Effector memory CD4-positive, alpha-beta T cell (primary cell): ENCODE results near the gene NEK6.

Experiments used
- DNase-seq, 3 donors: peaks; one replicate each; pipeline ENCODE4 v3.0.0-alpha.2; 2020
- H3K27ac ChIP-seq: 2 replicates; pipeline ENCODE4 v1.7.0; 2013; ENCODE audit warnings: mild to moderate bottlenecking, low read length, moderate library complexity; ENCODE audit not compliant: insufficient read depth, poor library complexity, severe bottlenecking
- H3K27me3 ChIP-seq: replicated peaks from 2 replicates; pipeline ENCODE4 v1.7.0; 2013; ENCODE audit warnings: mild to moderate bottlenecking, low read length; ENCODE audit not compliant: insufficient read depth, control insufficient read depth, poor library complexity, severe bottlenecking
- H3K36me3 ChIP-seq: 2 replicates; pipeline ENCODE4 v1.7.0; 2013; ENCODE audit warnings: mild to moderate bottlenecking, low read length, moderate library complexity; ENCODE audit not compliant: control insufficient read depth, insufficient read depth
- H3K4me1 ChIP-seq: 2 replicates; pipeline ENCODE4 v1.7.0; 2013; ENCODE audit warnings: low read length, mild to moderate bottlenecking; ENCODE audit not compliant: control insufficient read depth, insufficient read depth, poor library complexity, severe bottlenecking
- H3K4me3 ChIP-seq: 2 replicates; pipeline ENCODE4 v1.7.0; 2013; ENCODE audit warnings: low read length, low read depth, mild to moderate bottlenecking; ENCODE audit not compliant: insufficient read depth, poor library complexity, severe bottlenecking
- H3K9me3 ChIP-seq: 2 replicates; pipeline ENCODE4 v1.7.0; 2013; ENCODE audit warnings: mild to moderate bottlenecking, low read length, moderate library complexity; ENCODE audit not compliant: control insufficient read depth

The NEK6 gene

DNA sequence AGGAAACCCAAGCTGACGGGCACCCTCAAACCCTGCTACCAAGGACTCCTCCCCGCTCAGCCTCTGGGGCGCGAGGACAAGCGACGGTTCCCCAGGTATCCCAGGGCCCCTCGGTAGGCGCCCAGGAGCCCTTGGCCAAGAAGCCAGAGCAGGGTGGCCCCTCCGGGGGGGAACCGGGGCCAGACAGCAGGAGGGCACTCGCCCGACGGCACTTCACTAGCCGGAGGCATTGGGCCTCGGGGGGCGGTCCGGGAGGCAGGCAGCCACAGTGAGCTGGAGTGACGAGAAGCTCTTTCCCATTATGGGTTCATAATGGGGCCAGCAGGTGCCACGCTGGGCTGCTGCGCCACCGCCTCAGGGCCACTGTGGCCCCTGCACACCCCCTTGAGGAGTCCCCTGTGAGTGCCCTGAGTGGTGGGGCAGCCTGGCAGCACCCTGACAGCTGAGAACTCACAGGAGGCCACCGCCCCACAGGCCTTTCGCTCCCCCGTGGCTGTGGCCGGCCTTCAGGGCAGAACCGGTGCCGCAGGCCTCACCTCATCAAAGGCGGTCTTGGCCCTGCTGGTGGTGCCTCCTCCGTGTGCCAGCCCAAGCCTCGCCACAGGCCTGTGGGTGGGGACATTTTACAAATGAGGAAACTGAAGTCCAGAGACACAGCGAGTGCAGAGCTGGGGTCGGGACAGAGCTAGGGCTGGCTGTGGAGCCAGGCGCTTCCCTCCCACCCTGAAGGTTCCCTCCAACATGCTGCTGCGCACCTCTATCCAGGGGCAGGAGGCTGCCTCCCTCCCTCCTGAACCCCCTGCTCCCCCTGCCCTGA, 88.8 kb downstream of the NEK6 start:
- Histone ChIP-seq H3K36me3 (peaks cover 40% of the 10 kb centered on the region), H3K27ac (no peak overlapping the region), H3K9me3 (no peaks in the 10 kb centered on the region), H3K4me3 (no peak overlapping the region), H3K27me3 (no peaks in the 10 kb centered on the region), H3K4me1 (no peaks in the 10 kb centered on the region)
- DNase-seq, result no peak

DNA sequence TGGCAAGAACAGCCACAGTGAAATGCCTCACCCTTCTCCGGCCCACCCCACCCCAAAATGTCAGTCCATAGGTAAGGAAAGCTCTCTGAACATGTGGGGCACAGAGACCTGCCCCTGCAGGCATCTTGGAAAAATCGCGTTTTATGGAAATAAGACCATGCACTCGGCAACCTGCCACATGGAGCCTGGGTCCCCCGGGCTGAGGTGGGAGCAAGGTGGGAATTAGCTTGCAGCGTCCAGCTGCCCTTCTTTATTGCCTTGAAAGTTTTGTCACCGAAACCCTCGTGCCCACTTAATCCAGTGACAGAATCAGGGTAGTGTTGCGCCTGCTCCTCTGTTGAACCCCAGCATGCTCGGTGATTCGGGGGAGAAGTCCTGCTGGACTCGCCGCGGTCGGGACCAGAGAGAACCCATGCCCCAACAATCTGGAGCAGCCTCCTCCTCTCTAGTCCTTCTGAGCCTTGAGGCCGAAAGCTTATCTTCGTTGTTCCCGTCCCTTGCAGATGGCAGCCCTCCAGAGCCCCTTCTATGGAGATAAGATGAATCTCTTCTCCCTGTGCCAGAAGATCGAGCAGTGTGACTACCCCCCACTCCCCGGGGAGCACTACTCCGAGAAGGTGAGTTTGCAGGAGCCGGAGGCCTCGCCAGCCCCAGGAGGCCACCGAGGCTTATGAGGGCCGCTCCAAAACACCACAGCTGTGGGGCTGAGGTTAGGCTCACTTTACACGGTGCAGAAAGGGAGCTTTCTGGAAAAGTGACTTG, 89.6 kb downstream of the NEK6 start:
- no peaks in the 10 kb centered on the region for H3K27me3 ChIP-seq
- peaks cover 48% of the 10 kb centered on the region for H3K36me3 ChIP-seq
- H3K27ac ChIP-seq, result no peak overlapping the region
- no peaks in the 10 kb centered on the region for H3K9me3 ChIP-seq
- no peak for DNase-seq
- no peaks in the 10 kb centered on the region for H3K4me1 ChIP-seq
- H3K4me3 ChIP-seq, result no peak overlapping the region

DNA sequence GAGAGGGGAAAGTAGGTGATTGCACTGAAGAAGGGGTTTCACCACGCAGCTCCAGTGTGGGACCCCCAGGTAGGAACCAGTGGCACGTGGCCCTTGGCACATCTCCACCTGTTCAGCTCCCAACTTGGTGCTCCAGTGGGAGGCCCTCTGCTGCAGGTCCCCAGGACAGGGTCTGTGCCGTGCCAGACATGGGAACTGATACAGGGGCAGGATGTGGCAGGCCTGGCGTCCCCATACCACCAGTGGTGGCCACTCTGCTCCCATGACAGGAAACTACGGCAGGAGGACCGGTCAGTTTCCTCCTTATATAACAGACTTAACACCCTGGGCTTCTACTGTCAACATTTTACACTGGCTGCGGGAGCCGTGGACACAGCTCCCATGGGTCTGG, 90.2 kb downstream of the NEK6 start:
- H3K4me3 ChIP-seq, result no peak overlapping the region
- peaks cover 54% of the 10 kb centered on the region for H3K36me3 ChIP-seq

DNA sequence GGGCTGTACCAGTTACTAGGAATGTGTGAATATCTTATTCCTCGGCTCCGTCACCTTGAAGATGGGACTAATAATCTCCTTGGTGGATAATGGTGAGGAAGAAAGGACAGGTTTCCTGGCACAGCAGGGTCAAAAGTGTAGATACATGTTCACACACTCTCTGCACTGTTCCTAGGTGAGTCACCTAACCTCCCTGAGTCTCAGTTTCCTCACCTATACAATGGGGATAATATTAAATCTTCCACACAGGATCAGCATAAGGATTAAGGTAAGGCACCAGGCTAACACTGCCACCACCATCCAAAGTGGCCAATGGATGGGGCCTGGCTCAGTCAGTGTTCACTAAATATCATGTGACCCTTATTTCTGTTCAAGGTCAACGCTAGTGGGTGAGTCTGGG, 90.6 kb downstream of the NEK6 start:
- H3K4me1 ChIP-seq, result no peaks in the 10 kb centered on the region
- H3K36me3 ChIP-seq, result peaks cover 58% of the 10 kb centered on the region
- no peak overlapping the region for H3K4me3 ChIP-seq
- no peak for DNase-seq
- H3K27ac ChIP-seq, result no peak overlapping the region
- no peaks in the 10 kb centered on the region for H3K9me3 ChIP-seq
- no peaks in the 10 kb centered on the region for H3K27me3 ChIP-seq

More for the DNA sequence above, 90.2 kb downstream of the NEK6 start:
- no peaks in the 10 kb centered on the region for H3K4me1 ChIP-seq
- no peak for DNase-seq
- no peaks in the 10 kb centered on the region for H3K9me3 ChIP-seq
- H3K27me3 ChIP-seq, result no peaks in the 10 kb centered on the region
- H3K27ac ChIP-seq, result no peak overlapping the region

DNA sequence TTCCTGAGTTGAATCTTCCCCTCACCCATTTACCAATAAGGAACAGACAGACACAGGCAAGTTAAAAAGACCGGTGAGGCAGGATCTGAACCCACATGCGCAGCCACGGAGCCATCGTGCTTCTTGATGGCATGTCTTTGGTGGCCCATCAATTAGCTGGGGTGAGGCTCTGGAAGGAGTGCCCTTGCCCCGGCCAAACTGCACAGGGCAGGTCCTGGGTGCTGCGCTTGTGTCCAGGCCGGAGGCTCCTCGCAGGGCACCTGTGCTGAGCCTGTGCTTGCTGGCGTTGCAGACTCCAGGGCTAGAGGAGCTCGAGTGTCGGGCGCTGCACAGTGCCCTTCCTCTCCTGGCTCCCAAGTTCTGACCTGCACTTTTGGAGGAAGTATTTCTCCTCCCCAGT, 91.1 kb downstream of the NEK6 start:
- no peaks in the 10 kb centered on the region for H3K27me3 ChIP-seq
- H3K4me1 ChIP-seq, result no peaks in the 10 kb centered on the region
- H3K9me3 ChIP-seq, result no peaks in the 10 kb centered on the region
- no peak overlapping the region for H3K27ac ChIP-seq
- no peak overlapping the region for H3K4me3 ChIP-seq
- H3K36me3 ChIP-seq, result peaks cover 62% of the 10 kb centered on the region
- no peak for DNase-seq

DNA sequence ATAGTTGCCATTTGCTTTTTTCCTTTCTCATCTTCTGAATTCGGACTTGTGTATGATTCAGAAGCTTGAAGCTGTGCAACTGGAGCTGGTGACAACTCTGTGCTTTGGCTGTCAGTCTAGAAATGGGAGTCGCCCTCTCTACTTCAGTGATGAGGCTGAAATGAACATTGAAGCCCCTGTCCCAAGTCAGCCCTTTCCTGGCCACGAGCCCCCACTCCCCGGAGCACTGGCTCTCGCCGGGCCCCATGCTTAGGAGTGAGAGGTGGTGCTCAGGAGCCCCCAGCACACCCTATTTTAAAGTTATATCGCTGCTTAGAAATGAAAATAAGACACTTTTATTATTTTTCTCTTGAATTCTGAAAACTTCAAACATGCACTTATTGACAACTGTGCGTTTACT, 91.5 kb downstream of the NEK6 start:
- Histone ChIP-seq H3K4me1 (no peaks in the 10 kb centered on the region), H3K36me3 (peaks cover 65% of the 10 kb centered on the region), H3K27ac (no peak overlapping the region), H3K27me3 (no peaks in the 10 kb centered on the region), H3K9me3 (no peaks in the 10 kb centered on the region), H3K4me3 (no peak overlapping the region)
- DNase-seq, result no peak

DNA sequence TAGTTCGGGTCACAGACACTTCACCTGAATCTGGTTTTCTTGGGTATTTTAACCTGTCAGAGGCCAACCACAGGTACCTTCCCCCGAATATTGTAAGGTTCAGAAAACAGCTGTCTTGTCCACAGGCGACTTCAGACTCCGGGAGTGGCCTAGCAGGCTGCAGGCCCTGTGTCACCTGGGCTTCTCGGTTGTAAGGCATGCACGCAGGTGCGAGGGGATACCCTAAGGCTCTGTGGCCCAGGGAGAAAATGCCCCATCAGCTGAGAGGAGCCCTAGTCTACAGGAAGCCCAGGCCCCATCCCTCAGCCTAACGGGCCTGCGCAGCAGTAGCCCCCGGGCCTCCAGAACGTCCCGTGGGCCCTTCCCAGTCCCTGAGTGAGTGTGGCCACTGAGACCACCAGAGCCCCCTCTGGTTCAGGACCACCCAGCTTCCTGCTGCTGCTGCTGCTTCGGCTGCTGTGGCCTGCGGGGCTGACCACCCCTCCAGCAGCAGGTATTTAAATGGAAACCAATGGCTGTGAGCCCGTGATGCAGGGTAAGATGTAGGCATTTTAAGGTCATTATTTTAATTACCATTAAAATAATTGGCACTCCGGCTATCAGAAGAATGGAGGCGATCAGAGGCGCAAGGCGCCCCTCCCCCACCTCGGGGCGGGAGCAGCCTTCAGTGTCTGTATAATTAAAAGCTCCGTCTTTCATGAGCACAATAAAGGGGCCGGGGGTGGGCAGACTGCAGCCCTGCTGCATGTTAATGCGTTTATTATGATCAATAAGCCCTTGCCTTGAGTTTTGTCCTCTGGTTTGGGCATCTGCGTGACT, 92.1 kb downstream of the NEK6 start:
- H3K4me1 ChIP-seq, result no peaks in the 10 kb centered on the region
- H3K4me3 ChIP-seq, result no peak overlapping the region
- H3K27me3 ChIP-seq, result no peaks in the 10 kb centered on the region
- H3K9me3 ChIP-seq, result no peaks in the 10 kb centered on the region
- peaks cover 71% of the 10 kb centered on the region for H3K36me3 ChIP-seq
- no peak for DNase-seq
- H3K27ac ChIP-seq, result no peak overlapping the region

DNA sequence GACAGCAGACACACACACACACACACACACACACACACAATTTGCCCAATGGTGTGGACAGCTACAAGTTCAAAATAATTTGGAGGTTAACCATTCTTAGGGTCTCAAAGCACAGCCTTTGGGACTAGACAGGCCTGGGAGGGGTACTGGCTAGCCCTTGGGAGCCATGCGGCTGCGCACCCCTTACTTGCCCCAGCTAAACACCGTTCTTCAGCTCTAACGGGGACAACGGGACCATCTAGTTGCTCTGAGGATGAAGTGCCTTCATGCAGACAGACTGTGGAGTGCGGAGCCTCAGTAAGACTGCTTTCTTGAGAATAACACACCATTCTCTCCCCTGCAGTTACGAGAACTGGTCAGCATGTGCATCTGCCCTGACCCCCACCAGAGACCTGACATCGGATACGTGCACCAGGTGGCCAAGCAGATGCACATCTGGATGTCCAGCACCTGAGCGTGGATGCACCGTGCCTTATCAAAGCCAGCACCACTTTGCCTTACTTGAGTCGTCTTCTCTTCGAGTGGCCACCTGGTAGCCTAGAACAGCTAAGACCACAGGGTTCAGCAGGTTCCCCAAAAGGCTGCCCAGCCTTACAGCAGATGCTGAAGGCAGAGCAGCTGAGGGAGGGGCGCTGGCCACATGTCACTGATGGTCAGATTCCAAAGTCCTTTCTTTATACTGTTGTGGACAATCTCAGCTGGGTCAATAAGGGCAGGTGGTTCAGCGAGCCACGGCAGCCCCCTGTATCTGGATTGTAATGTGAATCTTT, 92.9 kb downstream of the NEK6 start:
- H3K4me1 ChIP-seq, result no peaks in the 10 kb centered on the region
- no peak overlapping the region for H3K27ac ChIP-seq
- no peak overlapping the region for H3K4me3 ChIP-seq
- peaks cover 77% of the 10 kb centered on the region for H3K36me3 ChIP-seq
- no peaks in the 10 kb centered on the region for H3K27me3 ChIP-seq
- no peak for DNase-seq
- no peaks in the 10 kb centered on the region for H3K9me3 ChIP-seq

DNA sequence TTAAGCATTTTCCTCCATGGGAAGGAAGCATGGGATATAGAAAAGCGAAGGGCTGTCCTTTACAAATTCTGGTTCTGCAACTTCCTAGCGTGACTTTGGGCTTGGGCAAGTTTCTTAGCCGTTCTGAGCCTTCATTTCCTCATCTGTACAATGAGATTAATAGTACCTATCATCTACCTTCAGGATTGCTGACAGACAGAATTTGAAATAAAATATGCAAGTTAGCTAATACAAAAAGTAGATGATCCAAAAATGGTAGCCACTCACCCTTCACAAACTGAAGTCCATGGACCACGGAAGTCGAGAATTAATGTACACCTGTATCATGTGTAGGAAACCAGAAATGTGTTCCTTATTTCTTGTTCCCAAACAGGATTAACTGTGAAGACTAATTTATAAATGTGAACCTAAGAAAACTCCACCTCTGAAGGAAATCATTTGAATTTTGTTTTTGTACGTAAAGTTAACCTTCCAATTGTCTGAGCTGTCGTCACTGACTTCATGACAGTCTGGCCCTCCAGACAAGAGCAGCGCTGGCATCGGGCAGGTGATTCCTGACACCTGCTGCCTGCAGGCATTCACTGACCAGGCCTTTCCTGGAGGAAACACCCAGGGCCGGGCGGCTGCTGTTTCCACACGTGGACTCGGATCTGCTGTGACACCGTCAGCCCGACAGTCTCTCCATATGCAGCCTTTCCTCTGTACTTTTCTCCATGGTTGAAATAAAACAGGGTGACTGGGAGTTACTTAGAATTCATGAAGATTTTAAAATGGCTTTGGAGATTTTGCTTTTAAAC, 94.1 kb downstream of the NEK6 start:
- Histone ChIP-seq H3K36me3 (peaks cover 87% of the 10 kb centered on the region), H3K4me1 (no peaks in the 10 kb centered on the region), H3K4me3 (no peak overlapping the region), H3K27ac (no peak overlapping the region), H3K9me3 (no peaks in the 10 kb centered on the region), H3K27me3 (no peaks in the 10 kb centered on the region)
- no peak for DNase-seq
